CD14-positive monocyte (primary cell): ENCODE data around the gene PANK4. TPM values are rescaled to one million over a fixed set of nuclear protein-coding genes. Genes with fewer than 3 reads are reported as not detected.

Experiments used
- DNase-seq, 3 donors: peaks; one replicate each; pipeline ENCODE4 v3.0.0-alpha.2; 2011 to 2022
- H2AFZ ChIP-seq: 2 replicates; pipeline ENCODE4 v1.6.0; 2012; ENCODE audit warnings: mild to moderate bottlenecking, low read depth, low read length, inconsistent platforms; ENCODE audit not compliant: insufficient read depth, poor library complexity, severe bottlenecking
- H3K27ac ChIP-seq, 2 donors: 1 replicate in 1 of 2; 2 replicates in 1 of 2; pipeline ENCODE4 v1.5.1; 2012 to 2013; ENCODE audit warnings: low read length in 2 of 2, control low read depth in 1 of 2, inconsistent platforms in 1 of 2, low read depth in 1 of 2, mild to moderate bottlenecking in 1 of 2
- H3K27me3 ChIP-seq, 2 donors: one replicate each; pipeline versions ENCODE4 v1.6.0 to v1.6.1; 2011 to 2013; ENCODE audit warnings: low read length in 2 of 2; ENCODE audit not compliant: control insufficient read depth in 2 of 2, insufficient read depth in 2 of 2
- H3K36me3 ChIP-seq, 2 donors: replicated peaks in 1 of 2; 1 replicate in 1 of 2; 2 replicates in 1 of 2; pipeline versions ENCODE4 v1.5.1 to v1.6.1; 2012 to 2013; ENCODE audit warnings: low read length in 2 of 2, control low read depth in 1 of 2, inconsistent platforms in 1 of 2, mild to moderate bottlenecking in 1 of 2; ENCODE audit not compliant: insufficient read depth in 2 of 2, control insufficient read depth in 1 of 2
- H3K4me1 ChIP-seq, 2 donors: 1 replicate in 1 of 2; 2 replicates in 1 of 2; pipeline versions ENCODE4 v1.5.1 to v1.6.1; 2012 to 2013; ENCODE audit warnings: low read length in 2 of 2, control low read depth in 1 of 2, inconsistent platforms in 1 of 2, mild to moderate bottlenecking in 1 of 2, moderate library complexity in 1 of 2; ENCODE audit not compliant: insufficient read depth in 2 of 2, control insufficient read depth in 1 of 2
- H3K4me2 ChIP-seq: replicated peaks from 2 replicates; pipeline ENCODE3; 2012; ENCODE audit warnings: low read length, moderate library complexity, mild to moderate bottlenecking; ENCODE audit not compliant: poor library complexity, severe bottlenecking; ENCODE audit errors: extremely low read depth
- H3K4me3 ChIP-seq, 3 experiments: fragments of 200-600 bp in 1 of 3; sonication (generic) in 1 of 3; replicated peaks in 1 of 3; 1 replicate in 2 of 3; 2 replicates in 1 of 3; pipeline ENCODE4 v1.5.1; 2011 to 2013; ENCODE audit warnings: low read length in 3 of 3, mild to moderate bottlenecking in 3 of 3, control low read depth in 2 of 3, low read depth in 2 of 3, inconsistent platforms in 1 of 3, moderate library complexity in 1 of 3
- H3K79me2 ChIP-seq: 2 replicates; pipeline ENCODE4 v1.6.0; 2012; ENCODE audit warnings: mild to moderate bottlenecking, control low read depth, inconsistent platforms, low read length, moderate library complexity; ENCODE audit not compliant: insufficient read depth
- H3K9ac ChIP-seq: 2 replicates; pipeline ENCODE4 v1.6.0; 2017; ENCODE audit warnings: low read length, mild to moderate bottlenecking; ENCODE audit not compliant: insufficient read depth, poor library complexity, severe bottlenecking
- H3K9me3 ChIP-seq, 2 donors: replicated peaks in 1 of 2; 1 replicate in 1 of 2; 2 replicates in 1 of 2; pipeline versions ENCODE4 v1.5.1 to v1.6.1; 2012 to 2013; ENCODE audit warnings: low read length in 2 of 2, control low read depth in 1 of 2; ENCODE audit not compliant: control insufficient read depth in 1 of 2, insufficient read depth in 1 of 2
- H4K20me1 ChIP-seq: 2 replicates; pipeline ENCODE4 v1.6.0; 2012; ENCODE audit warnings: mild to moderate bottlenecking, low read length, control low read depth, moderate library complexity; ENCODE audit not compliant: insufficient read depth
- H3K27ac Mint-ChIP-seq, 7 donors: one replicate each; pipeline ENCODE4 v1.8.0; 2020; ENCODE audit warnings: mild to moderate bottlenecking in 7 of 7, mixed read lengths in 7 of 7, moderate library complexity in 6 of 7, inconsistent platforms in 2 of 7
- H3K27me3 Mint-ChIP-seq, 3 donors: one replicate each; pipeline ENCODE4 v1.8.0; 2021 to 2022; ENCODE audit warnings: low read depth in 3 of 3, mild to moderate bottlenecking in 3 of 3, mixed read lengths in 3 of 3, moderate library complexity in 3 of 3, inconsistent platforms in 1 of 3
- H3K36me3 Mint-ChIP-seq, 2 donors: one replicate each; pipeline ENCODE4 v1.8.0; 2020; ENCODE audit warnings: mixed read lengths in 2 of 2, inconsistent platforms in 1 of 2, mild to moderate bottlenecking in 1 of 2
- H3K4me1 Mint-ChIP-seq: one replicate; pipeline ENCODE4 v1.8.0; 2020; ENCODE audit warnings: mild to moderate bottlenecking, mixed read lengths
- H3K4me3 Mint-ChIP-seq, 2 donors: one replicate each; pipeline ENCODE4 v1.8.0; 2020; ENCODE audit warnings: mild to moderate bottlenecking in 2 of 2, mixed read lengths in 2 of 2, moderate library complexity in 1 of 2
- H3K9me3 Mint-ChIP-seq, 7 donors: one replicate each; pipeline ENCODE4 v1.8.0; 2020 to 2022; ENCODE audit warnings: mixed read lengths in 7 of 7, mild to moderate bottlenecking in 6 of 7, moderate library complexity in 6 of 7, inconsistent platforms in 2 of 7
- CTCF ChIP-seq: fragments of 200-600 bp; IDR thresholded peaks from one replicate; pipeline ENCODE4 v1.8.0; 2022; ENCODE audit warnings: antibody characterized with exemption, mild to moderate bottlenecking
- WGBS: methylation state at CpG from one replicate; pipeline ENCODE4 v1.1.5; 2013; ENCODE audit warnings: missing lambda C conversion rate; ENCODE audit not compliant: insufficient coverage; 5-methylcytosine and 5-hydroxymethylcytosine counted together
- intact Hi-C, 2 donors: fragments of 100-400 bp; cut with micrococcal nuclease; formaldehyde crosslinking; loops; one replicate each; pipeline versions ENCODE4 v1.15.0 to v1.15.1; 2023
- polyA plus RNA-seq, 3 donors: library from polyadenylated mRNA; depleted of rRNA in 1 of 3; unstranded in 2 of 3; stranded (reverse) in 1 of 3; fragments of 300-500 nt in 2 of 3; fragments of >200 nt in 1 of 3; fragmentation: Illumina TruSeq in 2 of 3; gene quantifications; 1 replicate in 2 of 3; 2 replicates in 1 of 3; pipeline ENCODE4 v1.2.3, GENCODE V29; 2012 to 2021

PANK4 gene
- polyA plus RNA-seq, 3 donors: 11.9 to 30.2 (median 13.7) TPM

- H3K4me1 ChIP-seq: no peaks in the 10 kb centered on the region
- Mint-ChIP-seq H3K27ac (peak overlapping the region in 1 of 7 donors; percentile 30), H3K4me3 (no peak overlapping the region), H3K4me1 (no peaks in the 10 kb centered on the region), H3K27me3 (no peaks in the 10 kb centered on the region), H3K9me3 (no peaks in the 10 kb centered on the region), H3K36me3 (peaks cover 70 to 97% of the 10 kb centered on the region in 2 donors)
- no peak overlapping the region for H2AFZ ChIP-seq
- no peak overlapping the region for H3K27ac ChIP-seq
- H4K20me1 ChIP-seq: peaks cover 69% of the 10 kb centered on the region
- no peak overlapping the region for H3K4me2 ChIP-seq
- no peaks in the 10 kb centered on the region for H3K27me3 ChIP-seq
- TF ChIP-seq CTCF: no peak
- no peak for DNase-seq
- H3K9ac ChIP-seq: no peak overlapping the region
- H3K36me3 ChIP-seq: peaks cover 95 to 98% of the 10 kb centered on the region in 2 donors
- intact Hi-C loops: no loop called here
- 98% methylated on average over 9 of the region's 11 CpGs for WGBS
- H3K9me3 ChIP-seq: no peaks in the 10 kb centered on the region
- no peaks in the 10 kb centered on the region for H3K79me2 ChIP-seq
- H3K4me3 ChIP-seq: no peak overlapping the region
Measured at GRCh38 chr1:2515763-2516080, 10.7 kb downstream of the PANK4 start.

- Histone ChIP-seq H3K9me3 (no peaks in the 10 kb centered on the region), H3K27me3 (no peaks in the 10 kb centered on the region), H3K4me1 (no peaks in the 10 kb centered on the region), H3K27ac (no peak overlapping the region), H3K79me2 (no peaks in the 10 kb centered on the region), H4K20me1 (peaks cover 64% of the 10 kb centered on the region), H2AFZ (no peak overlapping the region), H3K36me3 (peaks cover 97 to 98% of the 10 kb centered on the region in 2 donors), H3K4me3 (no peak overlapping the region), H3K4me2 (no peak overlapping the region), H3K9ac (no peak overlapping the region)
- intact Hi-C loops: no loop called here
- no peak overlapping the region for H3K4me3 Mint-ChIP-seq
- H3K9me3 Mint-ChIP-seq: no peaks in the 10 kb centered on the region
- TF ChIP-seq CTCF: no peak
- WGBS: 97% methylated on average over 45 of the region's 45 CpGs
- peak overlapping the region in 1 of 7 donors; percentile 5 for H3K27ac Mint-ChIP-seq
- H3K27me3 Mint-ChIP-seq: peaks cover 0 to 2% (median 0%) of the 10 kb centered on the region in 3 donors
- no peaks in the 10 kb centered on the region for H3K4me1 Mint-ChIP-seq
- peaks cover 74 to 98% of the 10 kb centered on the region in 2 donors for H3K36me3 Mint-ChIP-seq
- DNase-seq: no peak
Measured at GRCh38 chr1:2514863-2515762, 11.3 kb downstream of the PANK4 start.
